GM21619 (cell line): ENCODE results near the gene INTS1.
"Not testable (repeated sequence)": the region's sequence is repeated elsewhere in the genome, so short reads cannot be mapped to it uniquely, and the experiment has no call there.

ENCODE experiments used
- ATAC-seq: cut with Tn5 transposase; IDR thresholded peaks from one replicate; pipeline ENCODE4 v1.9.1; 2021; ENCODE audit not compliant: unreplicated experiment

INTS1 gene

DNA sequence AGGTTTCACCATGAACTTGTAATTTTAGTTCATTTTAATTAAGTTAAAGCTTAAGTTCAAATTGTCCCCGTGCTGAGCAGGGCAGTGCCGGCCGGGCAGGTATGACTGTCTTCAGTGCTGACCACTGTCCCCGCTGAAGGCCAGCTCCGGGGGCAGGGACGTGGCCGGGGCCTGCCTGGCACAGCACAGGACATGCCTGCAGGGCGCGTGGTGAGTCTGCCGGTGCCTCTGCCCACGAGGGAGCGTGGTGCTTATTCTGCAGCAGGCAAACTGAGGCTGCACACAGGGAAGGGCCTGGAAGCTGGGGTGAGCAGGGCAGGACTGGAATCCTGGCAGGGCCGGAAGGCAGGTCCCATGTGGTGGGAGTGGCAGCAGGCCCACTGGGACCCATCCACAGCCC, 54.7 kb downstream of the INTS1 start:
- no peak for ATAC-seq

DNA sequence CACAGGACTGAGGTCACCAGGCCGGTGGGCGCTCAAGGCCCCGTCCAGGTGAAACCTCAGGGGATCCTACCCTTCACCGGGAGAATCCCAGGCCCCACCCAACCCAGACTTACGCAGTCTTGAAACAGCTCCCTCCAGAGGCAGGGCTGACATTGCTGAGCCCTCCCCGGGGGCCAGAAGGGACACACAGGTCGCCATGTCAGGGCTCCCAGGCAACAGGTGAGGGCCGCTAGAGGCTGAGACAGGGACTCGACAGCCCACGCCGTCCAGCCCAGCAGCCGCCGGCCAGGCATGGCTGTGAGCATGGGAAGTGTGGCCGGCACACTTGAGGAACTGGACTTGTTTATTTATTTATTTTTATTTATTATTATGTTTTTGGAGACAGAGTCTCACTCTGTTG, 55.2 kb downstream of the INTS1 start:
- ATAC-seq: no peak

DNA sequence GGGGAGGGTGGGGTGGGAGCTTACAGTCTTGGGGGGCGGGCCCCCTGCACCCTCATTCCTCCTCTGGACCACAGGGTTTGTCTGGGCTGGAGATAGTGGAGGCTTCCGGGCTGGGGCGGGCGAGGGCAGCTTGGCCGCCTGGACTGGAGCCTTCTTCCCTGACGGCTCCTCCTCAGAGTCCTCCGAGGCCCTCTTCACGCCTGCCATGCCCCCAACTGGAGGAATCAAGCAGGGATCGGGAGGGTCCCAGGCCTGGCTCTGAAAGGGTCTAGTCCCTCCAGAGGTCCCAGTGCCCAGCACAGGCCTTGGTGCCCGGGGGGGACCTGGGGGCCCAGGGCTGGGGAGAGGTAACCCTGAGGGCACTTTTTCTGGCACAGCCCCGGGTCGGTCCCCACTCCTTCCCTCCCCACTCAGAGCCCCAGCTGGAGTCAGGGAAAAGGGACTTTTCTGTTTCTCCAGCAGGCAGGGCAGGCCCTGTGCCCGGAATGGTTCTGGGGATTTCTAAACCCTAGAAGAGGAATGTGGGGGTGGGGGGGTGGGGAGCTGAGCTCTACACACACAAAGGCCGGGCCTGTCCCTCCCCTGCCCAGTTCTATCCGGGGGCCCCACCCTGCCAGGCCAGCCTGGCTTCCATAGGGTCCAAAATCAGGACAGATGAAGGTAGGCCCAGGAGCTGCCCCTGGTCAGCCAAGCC, 56.5 kb downstream of the INTS1 start:
- no peak for ATAC-seq

DNA sequence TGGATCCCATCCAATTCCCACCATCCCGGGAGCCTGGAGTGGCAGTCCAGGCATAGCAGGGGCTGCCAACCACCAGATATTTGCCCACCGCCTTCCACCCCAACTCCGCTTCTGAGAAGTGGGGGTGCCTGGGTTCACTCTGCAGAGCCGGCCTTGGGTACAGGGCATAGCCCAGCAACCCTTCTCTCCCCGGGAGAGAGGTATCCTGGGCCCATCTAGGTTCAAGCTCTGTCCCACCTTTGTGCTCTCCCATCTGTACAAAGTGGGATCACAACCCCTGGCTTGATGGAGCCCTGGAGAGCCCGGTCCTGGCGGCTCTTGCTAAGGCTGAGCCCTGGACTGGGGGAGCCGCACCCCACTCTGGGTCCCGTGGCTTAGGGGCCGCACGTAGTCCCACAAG, 57.1 kb downstream of the INTS1 start:
- no peak for ATAC-seq

DNA sequence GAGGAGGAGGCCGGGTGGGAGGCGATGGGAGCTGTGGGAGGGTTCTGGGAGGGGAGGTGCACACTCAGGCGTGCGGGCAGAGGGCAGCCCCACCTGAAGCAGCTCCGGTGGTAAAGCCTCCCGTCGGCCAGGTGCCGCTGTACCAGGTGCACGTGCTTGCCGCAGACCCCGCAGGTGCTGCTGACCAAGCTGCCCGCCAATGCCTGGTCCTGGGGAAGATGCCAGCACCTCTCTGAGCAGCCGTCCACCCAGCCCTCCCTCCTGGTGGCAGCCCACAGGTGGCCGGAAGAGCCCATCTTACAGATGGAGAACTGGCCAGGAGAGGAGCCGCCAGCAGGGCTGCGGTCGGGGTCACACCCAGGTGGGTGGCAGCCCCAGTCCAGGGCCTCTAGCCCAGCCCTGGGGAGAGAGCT, 57.6 kb downstream of the INTS1 start:
- no peak for ATAC-seq

DNA sequence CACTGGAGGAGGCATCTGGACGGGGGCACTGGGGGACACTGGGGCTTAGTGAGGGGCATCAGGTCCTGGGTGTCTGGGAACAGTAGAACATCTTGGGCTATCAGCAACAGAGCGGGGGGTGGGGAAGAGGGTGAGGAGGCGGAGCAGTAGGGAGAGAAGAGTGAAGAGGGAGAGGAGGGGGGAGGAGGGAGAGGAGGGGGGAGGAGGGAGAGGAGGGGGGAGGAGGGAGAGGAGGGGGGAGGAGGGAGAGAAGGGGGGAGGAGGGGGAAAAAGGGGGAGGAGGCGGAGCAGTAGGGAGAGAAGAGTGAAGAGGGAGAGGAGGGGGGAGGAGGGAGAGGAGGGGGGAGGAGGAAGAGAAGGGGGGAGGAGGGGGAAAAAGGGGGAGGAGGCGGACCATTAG, 58.2 kb downstream of the INTS1 start:
- not testable (repeated sequence) for ATAC-seq

DNA sequence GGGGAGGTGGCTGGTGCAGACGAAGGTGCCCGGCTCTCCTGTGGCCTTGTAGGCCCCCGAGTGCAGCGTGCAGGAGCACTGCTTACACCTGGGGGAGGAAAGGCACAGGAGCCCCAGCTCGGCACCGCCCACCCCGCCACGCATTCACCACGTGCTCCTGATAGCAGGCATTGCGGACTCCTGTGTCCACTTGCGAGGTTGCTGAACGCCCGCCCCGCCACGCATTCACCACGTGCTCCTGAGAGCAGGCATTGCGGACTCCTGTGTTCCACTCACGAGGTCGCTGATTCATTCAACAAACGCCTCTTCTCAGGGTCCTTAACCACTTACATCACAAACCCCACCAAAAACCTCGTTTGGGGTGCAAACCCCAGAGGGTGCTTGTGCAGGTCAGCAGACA, 58.8 kb downstream of the INTS1 start:
- ATAC-seq: no peak

DNA sequence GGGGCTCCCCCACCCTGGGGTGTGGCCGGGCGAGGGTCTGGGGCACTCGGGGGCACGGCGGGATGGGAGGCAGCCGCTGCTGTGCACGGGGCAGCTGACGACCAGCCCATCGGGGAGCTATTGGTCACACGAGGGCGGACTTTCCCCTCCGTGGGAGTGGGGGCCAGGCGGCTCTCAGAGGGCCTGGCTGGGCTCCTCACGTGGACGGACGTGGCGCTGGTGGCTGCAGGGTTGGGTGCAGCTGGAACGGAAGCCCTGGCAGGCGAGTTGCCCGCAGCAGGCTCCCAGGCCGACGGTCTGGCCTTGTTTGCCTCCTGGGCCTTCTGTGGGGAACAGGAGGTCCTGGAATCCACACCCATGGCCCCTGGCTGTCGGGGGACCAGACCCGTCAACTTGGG, 59.3 kb downstream of the INTS1 start:
- no peak for ATAC-seq

DNA sequence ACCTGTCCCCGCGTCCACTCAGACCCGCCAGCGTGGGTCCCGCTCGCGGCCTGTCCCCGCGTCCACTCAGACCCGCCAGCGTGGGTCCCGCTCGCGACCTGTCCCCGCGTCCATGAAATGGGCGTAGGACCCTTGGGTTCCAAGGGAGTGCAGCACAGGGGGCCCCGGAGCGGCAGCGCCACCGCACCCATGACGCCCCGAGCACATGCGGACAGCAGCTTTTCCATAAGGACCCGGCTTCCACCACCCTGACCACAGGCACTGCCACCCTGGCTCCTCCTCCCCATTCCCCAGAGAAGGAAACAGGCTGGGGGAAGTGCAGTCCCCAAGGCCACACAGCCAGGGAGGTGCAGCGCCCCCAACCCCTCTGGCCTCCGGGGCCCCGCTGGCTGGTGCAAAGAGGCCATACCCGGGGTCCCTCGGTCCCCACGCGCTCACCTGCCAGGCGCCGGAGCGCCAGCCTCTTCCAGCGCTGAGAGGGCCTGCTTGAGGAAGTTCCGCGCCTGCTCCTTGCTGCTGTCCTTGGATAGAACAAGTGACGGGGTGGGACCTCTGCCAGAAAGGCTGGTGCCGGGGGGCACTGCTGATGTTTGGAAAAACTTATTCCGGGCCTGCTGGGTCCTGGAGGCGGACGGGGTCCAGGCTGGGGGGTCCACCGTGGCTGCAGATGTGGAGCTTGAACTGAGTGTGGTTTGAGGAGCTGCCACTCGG, 59.8 kb downstream of the INTS1 start:
- no peak for ATAC-seq

DNA sequence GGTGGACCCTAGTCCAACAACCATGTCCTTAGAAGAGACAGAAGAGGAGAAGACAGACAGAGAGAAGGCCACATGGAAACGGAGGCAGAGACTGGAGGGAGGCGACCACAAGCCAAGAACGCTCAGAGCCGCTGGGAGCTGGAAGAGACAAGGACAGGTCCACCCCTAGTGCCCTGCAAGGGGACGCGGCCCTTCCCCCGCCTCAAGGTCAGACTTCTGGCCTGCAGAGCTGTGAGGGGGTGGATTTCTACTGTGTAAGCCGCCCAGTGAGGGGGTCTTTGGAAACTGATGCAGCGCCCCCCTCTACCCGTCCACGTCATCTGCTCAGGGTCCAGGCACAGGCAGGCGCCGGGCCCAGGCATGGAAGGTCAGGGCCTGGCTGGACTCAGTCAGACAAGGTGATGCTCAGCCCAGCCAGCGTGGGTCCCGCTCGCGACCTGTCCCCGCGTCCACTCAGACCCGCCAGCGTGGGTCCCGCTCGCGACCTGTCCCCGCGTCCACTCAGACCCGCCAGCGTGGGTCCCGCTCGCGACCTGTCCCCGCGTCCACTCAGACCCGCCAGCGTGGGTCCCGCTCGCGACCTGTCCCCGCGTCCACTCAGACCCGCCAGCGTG, 60.5 kb downstream of the INTS1 start:
- ATAC-seq: not testable (repeated sequence)

DNA sequence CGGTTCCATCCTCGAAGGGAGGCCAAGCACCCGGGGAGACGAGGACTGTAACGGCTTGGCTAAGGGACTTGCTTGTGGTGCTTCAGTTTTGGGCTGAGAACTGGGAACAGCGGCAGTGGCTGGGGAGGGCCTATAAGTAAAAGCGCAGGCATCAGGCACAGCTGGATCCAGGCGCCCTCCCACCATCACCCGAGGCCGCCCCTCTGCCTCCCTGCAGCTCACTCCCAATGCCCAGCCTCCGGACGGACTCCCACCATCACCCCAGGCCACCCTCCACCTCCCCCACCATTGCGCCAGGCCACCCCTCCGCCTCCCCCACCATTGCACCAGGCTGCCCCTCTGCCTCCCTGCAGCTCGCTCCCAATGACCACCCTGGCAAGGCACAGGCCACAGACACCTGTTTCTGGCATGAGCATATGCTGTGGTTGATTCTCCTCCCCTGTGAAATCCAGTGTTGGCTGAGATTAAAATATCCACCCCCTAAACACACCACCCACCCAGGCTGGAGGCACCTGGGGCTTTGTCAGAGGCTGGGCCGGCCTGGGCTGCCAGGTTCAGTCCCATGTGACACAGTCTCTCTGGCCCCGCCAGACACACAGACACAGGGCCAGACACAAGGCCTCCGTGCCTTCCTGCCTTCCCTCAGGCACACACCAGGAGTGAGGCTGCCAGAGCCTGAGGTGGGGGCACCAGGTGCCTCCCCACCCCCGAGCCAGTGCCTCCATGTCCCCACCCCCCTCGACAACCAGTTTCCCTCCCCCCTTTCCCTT, 61.6 kb downstream of the INTS1 start:
- ATAC-seq: no peak

DNA sequence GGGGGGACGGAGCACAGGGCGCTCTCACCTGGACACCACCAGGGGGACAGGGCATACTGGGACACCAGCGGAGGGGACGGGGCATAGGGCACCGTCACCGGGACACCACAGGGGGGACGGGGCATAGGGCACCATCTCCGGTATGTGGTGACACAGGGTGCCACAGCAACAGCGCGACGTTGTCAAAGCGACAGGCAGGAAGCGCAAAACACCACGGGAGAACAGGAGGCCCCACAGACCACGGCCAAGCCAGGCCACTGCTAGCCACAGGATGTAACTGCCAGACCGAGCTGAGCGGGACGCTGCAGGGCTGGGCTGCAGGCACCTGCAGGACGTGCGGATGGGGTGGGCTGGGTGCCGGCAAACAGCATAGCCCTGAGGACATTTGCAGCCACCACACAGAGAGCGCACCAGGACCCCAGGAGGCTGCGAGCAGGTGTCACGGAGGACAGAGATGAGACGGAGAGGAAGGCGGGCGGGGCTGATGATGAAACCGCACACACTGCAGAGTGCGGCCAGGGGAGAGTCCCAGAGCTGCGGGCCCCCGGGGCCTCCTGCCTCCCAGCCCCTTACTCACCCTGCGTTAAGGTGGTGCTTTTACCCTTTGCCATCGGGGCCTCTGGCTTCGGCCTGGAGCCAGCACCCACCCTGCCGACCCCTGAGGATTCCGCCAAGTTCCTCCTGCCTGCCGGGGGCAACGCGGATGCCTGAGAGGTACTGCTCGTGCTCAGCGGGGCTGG, 62.4 kb downstream of the INTS1 start:
- ATAC-seq: no peak

DNA sequence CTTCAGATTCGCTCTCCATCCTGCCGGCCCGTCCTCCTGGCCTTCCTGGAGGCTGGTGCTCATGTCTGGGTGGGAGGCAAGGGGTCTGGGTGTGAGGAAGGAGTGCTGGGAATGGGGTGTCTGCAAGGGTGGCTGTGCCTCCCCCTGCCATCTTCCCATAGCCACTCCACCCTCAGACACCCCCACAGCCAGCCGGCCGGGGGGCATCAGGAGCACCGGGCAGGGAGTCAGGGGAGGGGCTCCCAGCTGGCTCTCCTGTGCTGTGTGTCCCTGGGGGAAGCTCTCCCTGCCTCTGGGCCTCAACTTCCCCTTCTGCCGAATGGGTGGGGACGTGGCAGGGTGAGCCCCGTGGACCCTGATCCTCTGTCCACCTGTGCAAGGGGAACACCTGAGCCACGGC, 63.6 kb downstream of the INTS1 start:
- no peak for ATAC-seq

DNA sequence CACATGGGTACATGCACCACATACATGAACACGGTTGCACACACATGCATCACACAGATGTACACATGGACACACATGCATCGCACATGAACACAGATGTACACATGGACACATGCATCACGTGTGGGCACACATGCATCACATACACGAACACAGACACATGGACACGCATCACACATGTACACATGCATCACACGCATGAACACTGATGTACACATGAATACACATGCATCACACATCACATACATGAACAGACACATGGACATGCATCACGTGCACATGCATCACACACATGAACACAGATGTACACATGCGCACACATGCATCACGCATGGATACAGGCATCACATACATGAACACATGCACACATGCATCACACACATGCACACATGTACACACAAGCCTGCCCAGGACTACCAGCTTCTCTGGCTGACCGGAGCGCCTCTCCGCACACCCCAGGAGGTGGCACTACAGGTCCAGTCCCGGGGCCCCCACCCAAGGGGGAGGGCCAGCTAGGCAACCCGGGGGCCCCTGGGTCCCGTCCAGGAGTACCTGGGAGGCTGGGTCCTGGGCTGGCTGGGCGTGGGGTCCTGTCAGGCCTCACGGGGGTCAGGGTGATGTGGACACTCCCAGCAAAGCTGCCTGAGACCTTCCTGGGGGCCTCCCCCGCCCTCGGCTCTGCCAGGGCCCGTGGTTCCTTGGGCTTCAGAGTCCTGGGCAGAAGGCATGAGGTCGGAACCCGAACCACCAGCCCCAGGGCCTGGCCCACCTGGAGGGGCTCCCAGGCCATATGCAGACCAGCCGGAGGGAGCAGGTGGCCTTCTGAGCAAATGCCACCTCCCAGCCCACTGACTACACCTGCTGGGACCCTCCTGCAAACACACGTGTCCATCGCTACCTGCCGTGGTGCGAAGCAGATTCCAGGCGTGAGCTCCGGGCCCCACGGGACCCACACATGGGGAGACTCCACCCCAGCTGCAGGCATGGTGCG, 64.5 kb downstream of the INTS1 start:
- no peak for ATAC-seq

DNA sequence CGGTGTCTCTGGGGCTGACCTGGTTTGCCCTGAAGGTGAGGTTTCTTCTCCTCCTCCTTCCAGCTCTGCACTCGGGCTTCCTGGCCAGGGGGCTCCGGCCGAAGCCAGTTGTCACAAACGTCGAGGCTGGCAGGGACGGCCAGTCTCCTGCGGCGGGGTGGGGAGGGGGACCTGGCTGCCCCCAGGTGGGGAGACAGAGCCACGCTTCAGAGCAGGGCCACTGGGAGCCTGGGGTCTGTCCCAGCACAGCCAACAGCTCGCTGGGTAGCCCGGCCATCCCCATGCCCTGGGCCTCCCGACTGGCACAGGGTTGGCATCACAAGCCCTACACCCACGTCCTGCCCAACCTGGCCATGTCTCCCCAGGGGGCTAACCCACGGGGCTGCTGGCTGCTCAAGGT, 65.4 kb downstream of the INTS1 start:
- no peak for ATAC-seq

DNA sequence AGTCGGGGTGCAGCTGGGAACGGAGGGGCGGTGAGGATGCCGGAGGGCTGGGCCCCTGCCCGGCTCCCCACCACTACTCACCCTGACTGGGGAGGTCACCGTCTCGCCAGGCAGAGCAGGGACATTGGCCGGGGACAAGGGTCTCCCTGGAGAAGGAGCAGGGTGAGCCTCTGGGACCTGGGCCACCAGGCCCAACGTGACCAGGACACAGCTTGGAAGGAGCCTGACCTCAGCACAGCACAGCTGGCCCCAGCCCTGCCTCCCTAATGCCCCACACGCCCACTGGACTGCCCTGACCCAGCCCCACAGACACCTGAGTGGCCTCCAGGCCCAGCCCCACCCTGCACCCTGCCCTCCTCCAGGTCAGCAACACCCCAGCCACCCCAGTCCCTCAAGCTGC, 66.0 kb downstream of the INTS1 start:
- no peak for ATAC-seq

DNA sequence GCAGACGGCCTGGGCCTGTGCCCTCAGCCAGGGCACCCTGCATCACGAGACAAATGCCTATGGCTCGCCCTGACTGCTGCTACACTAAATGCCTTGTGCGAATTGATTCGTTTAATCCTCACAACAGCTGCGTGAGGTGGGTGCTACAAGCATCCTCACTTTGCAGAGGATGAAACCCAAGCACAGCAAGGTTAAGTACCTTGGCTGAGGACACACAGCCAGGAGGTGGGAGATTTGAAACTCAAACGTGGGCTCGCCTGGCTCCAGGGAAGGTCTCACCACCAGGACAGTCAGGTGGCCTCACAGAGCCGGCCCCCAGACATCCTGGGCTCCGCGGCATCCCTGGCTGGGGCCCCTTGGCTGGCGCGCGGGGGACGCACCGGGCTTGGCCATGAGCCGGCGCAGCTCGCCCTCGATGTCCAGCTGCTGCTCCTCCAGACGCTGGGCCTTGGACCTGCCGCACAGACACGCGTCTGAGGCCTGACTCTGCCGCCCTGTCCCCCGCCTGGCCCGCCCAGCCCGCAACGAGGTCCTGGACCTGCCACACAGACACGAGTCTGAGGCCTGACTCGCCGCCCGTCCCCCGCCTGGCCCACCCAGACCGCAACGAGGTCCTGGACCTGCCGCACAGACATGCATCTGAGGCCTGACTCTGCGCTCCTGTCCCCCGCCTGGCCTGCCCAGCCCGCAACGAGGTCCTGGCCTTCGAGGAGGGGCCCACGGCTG, 66.9 kb downstream of the INTS1 start:
- ATAC-seq: no peak

DNA sequence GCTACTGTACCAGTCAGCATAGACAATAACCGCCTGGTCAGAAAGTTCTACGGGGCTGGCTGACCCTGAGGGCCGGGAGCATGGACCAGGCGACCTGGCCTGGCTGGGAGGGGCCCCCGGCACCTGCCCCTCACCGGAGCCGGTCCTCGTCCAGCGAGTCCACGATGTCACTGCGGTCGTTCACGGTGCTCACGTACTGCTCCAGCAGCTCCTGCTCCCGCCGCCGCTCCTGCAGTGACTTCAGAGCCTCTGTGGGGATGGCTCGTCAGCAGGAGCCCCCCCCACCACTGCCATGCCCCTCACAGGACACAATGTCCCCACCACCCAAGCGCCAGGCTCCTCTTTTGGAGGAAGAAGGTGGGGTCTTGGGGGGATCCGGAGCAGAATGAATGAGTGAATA, 67.6 kb downstream of the INTS1 start:
- ATAC-seq: no peak
